ENCODE results near the gene PSME2.
A peak's percentile ranks its signal among the peaks of the same experiment; 100 is the strongest.

Gene PSME2

GRCh38 chr14:24182110-24182882 is 35.9 kb upstream of the PSME2 start:
- TF ChIP-seq, protein P1, sequence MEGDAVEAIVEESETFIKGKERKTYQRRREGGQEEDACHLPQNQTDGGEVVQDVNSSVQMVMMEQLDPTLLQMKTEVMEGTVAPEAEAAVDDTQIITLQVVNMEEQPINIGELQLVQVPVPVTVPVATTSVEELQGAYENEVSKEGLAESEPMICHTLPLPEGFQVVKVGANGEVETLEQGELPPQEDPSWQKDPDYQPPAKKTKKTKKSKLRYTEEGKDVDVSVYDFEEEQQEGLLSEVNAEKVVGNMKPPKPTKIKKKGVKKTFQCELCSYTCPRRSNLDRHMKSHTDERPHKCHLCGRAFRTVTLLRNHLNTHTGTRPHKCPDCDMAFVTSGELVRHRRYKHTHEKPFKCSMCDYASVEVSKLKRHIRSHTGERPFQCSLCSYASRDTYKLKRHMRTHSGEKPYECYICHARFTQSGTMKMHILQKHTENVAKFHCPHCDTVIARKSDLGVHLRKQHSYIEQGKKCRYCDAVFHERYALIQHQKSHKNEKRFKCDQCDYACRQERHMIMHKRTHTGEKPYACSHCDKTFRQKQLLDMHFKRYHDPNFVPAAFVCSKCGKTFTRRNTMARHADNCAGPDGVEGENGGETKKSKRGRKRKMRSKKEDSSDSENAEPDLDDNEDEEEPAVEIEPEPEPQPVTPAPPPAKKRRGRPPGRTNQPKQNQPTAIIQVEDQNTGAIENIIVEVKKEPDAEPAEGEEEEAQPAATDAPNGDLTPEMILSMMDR (IDR thresholded peaks at IDR 0.05; ENCODE audit: low read depth, low read length) = no peak
- TF ChIP-seq MAX (IDR thresholded peaks at IDR 0.05; ENCODE audit: low read depth, low read length) = no peak
- no peak for DNase-seq (ENCODE audit: low read depth)
- H3K4me3 ChIP-seq (ENCODE audit: low read depth, low read length) = no peak overlapping the region

DNA sequence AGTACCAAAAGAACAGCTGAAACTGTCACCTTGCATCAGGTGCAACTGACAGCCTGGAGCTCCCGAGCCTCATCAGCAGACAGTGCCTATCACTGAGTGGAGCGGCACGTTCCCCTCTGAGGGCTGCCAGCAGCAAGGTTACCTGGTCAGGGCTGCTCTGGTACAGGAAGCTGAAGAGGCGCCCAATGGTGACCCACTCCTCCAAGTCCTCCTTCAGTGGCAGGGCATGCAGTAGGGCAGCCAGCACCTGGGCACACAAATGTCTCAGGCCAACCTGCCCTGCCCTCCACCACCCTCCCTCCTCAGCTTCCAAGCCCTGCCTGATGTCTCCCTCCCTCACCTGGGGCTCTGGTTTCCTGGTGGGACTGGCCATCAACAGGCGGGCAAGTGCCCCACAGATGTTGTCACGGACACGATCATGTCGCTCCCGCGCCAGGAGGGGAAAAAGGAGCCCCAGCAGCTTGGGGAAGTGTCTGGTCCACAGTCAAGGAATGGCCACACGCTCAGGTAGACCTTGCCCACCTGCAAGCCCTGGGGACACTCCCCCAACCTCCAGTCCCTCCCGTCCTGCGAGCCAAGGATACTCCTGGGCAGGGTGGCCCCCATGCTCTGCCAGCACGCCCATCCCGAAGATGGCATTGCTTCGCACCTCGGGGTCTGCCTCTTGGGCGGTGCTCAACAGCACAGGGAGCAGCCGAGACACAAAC is 35.1 kb upstream of the PSME2 start:
- H3K4me3 ChIP-seq (ENCODE audit: low read depth, low read length) = no peak overlapping the region
- DNase-seq (ENCODE audit: low read depth) = no peak
- no peak for TF ChIP-seq MAX (IDR thresholded peaks at IDR 0.05; ENCODE audit: low read depth, low read length)
- TF ChIP-seq, protein P1 (IDR thresholded peaks at IDR 0.05; ENCODE audit: low read depth, low read length) = no peak
- TF ChIP-seq MYC (IDR thresholded peaks at IDR 0.05; ENCODE audit: low read depth, low read length) = no peak
- no peak for TF ChIP-seq POLR2A (IDR thresholded peaks at IDR 0.05; ENCODE audit: extremely low read depth, insufficient read length)

GRCh38 chr14:24179961-24180796 is 33.8 kb upstream of the PSME2 start:
- TF ChIP-seq MYC (IDR thresholded peaks at IDR 0.05; ENCODE audit: low read depth, low read length) (no peak), POLR2A (IDR thresholded peaks at IDR 0.05; ENCODE audit: extremely low read depth, insufficient read length) (no peak), MAX (IDR thresholded peaks at IDR 0.05; ENCODE audit: low read depth, low read length) (no peak)
- TF ChIP-seq, protein P1 (IDR thresholded peaks at IDR 0.05; ENCODE audit: low read depth, low read length) = no peak
- no peak for DNase-seq (ENCODE audit: low read depth)
- H3K4me3 ChIP-seq (ENCODE audit: low read depth, low read length) = no peak overlapping the region

DNA sequence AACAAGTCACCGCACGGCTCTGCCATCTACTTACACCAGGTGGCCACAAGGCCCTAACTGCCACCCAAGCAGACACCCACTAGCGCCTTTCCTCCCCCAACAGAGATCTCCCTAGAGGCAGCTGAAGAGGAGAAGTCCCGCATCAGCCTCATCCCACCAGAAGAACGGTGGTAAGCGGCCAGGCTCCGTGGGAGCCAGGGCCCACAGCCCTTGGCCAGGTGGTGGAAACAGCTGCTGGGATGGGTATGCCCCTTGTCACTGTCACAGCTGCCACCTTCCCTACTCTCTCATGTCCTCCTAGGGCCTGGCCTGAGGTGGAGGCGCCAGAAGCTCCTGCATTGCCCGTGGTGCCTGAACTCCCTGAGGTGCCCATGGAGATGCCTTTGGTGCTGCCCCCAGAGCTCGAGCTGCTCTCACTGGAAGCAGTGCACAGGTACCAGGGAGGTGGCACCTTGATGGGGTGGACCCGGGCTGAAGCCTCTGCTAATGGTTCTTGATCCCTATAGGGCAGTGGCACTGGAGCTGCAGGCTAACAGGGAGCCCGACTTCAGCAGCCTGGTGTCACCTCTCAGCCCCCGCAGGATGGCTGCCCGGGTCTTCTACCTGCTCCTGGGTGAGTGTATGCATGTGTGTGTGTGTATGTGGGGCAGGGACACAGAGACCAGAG is 33.0 kb upstream of the PSME2 start:
- DNase-seq (ENCODE audit: low read depth) = peak; percentile 33
- no peak overlapping the region for H3K4me3 ChIP-seq (ENCODE audit: low read depth, low read length)
- TF ChIP-seq, protein P1 (IDR thresholded peaks at IDR 0.05; ENCODE audit: low read depth, low read length) = no peak
- TF ChIP-seq MAX (IDR thresholded peaks at IDR 0.05; ENCODE audit: low read depth, low read length) (no peak), MYC (IDR thresholded peaks at IDR 0.05; ENCODE audit: low read depth, low read length) (no peak), POLR2A (IDR thresholded peaks at IDR 0.05; ENCODE audit: extremely low read depth, insufficient read length) (no peak)

- TF ChIP-seq, protein P1 (IDR thresholded peaks at IDR 0.05; ENCODE audit: low read depth, low read length) = no peak
- TF ChIP-seq MAX (IDR thresholded peaks at IDR 0.05; ENCODE audit: low read depth, low read length) = no peak
- no peak for TF ChIP-seq POLR2A (IDR thresholded peaks at IDR 0.05; ENCODE audit: extremely low read depth, insufficient read length)
- TF ChIP-seq MYC (IDR thresholded peaks at IDR 0.05; ENCODE audit: low read depth, low read length) = no peak
- no peak overlapping the region for H3K4me3 ChIP-seq (ENCODE audit: low read depth, low read length)
- no peak for DNase-seq (ENCODE audit: low read depth)
These were observed 32.2 kb upstream of the PSME2 start for GRCh38 chr14:24178399-24179178.

Measured in NB4 (cell line).